Body of pancreas (tissue), 4 donors: ENCODE results near the gene TVP23A.

Experiments
- CTCF ChIP-seq, 7 experiments: fragments of 450-650 bp in 4 of 7; fragments of 200-600 bp in 3 of 7; sonication (generic) in 3 of 7; IDR thresholded peaks; one replicate each; pipeline ENCODE4 v1.5.1; 2016 to 2019; ENCODE audit warnings: antibody characterized with exemption in 7 of 7
- POLR2A ChIP-seq, 3 donors: fragments of 450-650 bp; IDR thresholded peaks; one replicate each; pipeline ENCODE4 v1.6.1; 2016; ENCODE audit warnings: antibody characterized with exemption in 3 of 3, mild to moderate bottlenecking in 2 of 3

GRCh38 chr16:10741844-10742243 is 76.8 kb downstream of the TVP23A start:
- no peak for TF ChIP-seq CTCF (IDR thresholded peaks at IDR 0.05)
- no peak for TF ChIP-seq POLR2A (IDR thresholded peaks at IDR 0.05)
